Gastrocnemius medialis (tissue), 4 donors: Measurements from ENCODE around the gene HOMER2.
"Not testable (repeated sequence)": the region's sequence is repeated elsewhere in the genome, so short reads cannot be mapped to it uniquely, and the experiment has no call there.

Source experiments
- POLR2A ChIP-seq, 2 donors: fragments of 450-650 bp; IDR thresholded peaks; one replicate each; pipeline ENCODE4 v1.6.1; 2017; ENCODE audit warnings: antibody characterized with exemption in 2 of 2, mild to moderate bottlenecking in 2 of 2, moderate library complexity in 2 of 2
- TF ChIP-seq, protein P1 (sequence below), 5 experiments: fragments of 450-650 bp in 3 of 5; fragments of 200-600 bp in 2 of 5; sonication (generic) in 2 of 5; IDR thresholded peaks in 4 of 5; conservative IDR thresholded peaks in 1 of 5; 1 replicate in 4 of 5; 2 replicates in 1 of 5; pipeline ENCODE4 v1.5.1; 2016 to 2019; ENCODE audit warnings: antibody characterized with exemption in 5 of 5, mild to moderate bottlenecking in 3 of 5, moderate library complexity in 3 of 5

- TF ChIP-seq, protein P1, sequence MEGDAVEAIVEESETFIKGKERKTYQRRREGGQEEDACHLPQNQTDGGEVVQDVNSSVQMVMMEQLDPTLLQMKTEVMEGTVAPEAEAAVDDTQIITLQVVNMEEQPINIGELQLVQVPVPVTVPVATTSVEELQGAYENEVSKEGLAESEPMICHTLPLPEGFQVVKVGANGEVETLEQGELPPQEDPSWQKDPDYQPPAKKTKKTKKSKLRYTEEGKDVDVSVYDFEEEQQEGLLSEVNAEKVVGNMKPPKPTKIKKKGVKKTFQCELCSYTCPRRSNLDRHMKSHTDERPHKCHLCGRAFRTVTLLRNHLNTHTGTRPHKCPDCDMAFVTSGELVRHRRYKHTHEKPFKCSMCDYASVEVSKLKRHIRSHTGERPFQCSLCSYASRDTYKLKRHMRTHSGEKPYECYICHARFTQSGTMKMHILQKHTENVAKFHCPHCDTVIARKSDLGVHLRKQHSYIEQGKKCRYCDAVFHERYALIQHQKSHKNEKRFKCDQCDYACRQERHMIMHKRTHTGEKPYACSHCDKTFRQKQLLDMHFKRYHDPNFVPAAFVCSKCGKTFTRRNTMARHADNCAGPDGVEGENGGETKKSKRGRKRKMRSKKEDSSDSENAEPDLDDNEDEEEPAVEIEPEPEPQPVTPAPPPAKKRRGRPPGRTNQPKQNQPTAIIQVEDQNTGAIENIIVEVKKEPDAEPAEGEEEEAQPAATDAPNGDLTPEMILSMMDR (IDR thresholded peaks at IDR 0.05 in 4 of 5, conservative IDR thresholded peaks at IDR 0.05 in 1 of 5): not testable (repeated sequence)
- not testable (repeated sequence) for TF ChIP-seq POLR2A (IDR thresholded peaks at IDR 0.05)
These were observed 86.9 kb downstream of the HOMER2 start for GRCh38 chr15:82865581-82865980.
